H1 (cell line): ENCODE results near the gene STEEP1. TPM values are rescaled to one million over a fixed set of nuclear protein-coding genes. Genes with fewer than 3 reads are reported as not detected.

ENCODE experiments used
- ZNF274 ChIP-seq: IDR thresholded peaks from 2 replicates; pipeline ENCODE4 v1.7.0; 2012; ENCODE audit warnings: low read length, borderline replicate concordance; ENCODE audit errors: extremely low read depth
- polyA plus RNA-seq, 7 experiments: library from polyadenylated mRNA; depleted of rRNA in 3 of 7; stranded (reverse) in 5 of 7; unstranded in 2 of 7; fragments of >200 nt in 5 of 7; fragments of 200-250 nt in 2 of 7; gene quantifications; 1 replicate in 5 of 7; 2 replicates in 1 of 7; 4 replicates in 1 of 7; pipeline versions ENCODE4 v1.2.1 to v1.2.3, GENCODE V29; 2011 to 2013; ENCODE audit warnings: missing spikeins in 2 of 7, mixed read lengths in 2 of 7
- total RNA-seq: library from RNA; stranded (reverse); fragmentation: NEBNext Ultra II Directional; extraction: Animal tissue kit (Norgen Biotek cat#: 25700); gene quantifications from 2 replicates; pipeline ENCODE4 v1.2.1, GENCODE V29; 2021
- TF ChIP-seq, protein P1 (sequence below): IDR thresholded peaks from 2 replicates; pipeline ENCODE4 v1.6.1; 2011; ENCODE audit warnings: low read length, improper control_type of control experiment
- TF ChIP-seq, protein P2 (sequence below): IDR thresholded peaks from 2 replicates; pipeline ENCODE4 v1.6.1; 2012; ENCODE audit warnings: inconsistent platforms

The STEEP1 gene
- total and polyA plus RNA-seq, 2 of the 8 experiments (the other 6 are each of a cell fraction or from before 2014, with no cell fraction given), result 9.2 to 29.7 TPM

DNA sequence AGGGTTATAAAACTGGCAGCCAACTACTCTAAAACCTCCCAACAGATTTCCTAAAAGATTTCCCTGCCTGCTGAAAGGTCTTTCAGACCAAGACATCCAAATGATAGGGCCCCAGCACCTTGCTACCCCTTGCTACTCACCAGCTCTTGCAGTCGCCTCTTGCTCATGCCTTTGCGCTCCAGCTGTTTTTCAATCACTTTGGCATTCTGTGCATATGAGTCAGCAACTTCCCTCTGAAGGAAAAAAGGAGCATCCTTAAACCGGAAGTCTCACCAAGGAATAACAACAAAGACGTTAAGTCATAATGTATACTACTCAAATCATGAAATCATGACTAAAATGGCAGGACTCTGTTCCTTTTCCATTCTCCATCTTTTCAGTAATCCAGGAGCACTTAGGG lies 24.0 kb downstream of the STEEP1 start (continued):
- no peak for TF ChIP-seq ZNF274
- TF ChIP-seq, protein P1, sequence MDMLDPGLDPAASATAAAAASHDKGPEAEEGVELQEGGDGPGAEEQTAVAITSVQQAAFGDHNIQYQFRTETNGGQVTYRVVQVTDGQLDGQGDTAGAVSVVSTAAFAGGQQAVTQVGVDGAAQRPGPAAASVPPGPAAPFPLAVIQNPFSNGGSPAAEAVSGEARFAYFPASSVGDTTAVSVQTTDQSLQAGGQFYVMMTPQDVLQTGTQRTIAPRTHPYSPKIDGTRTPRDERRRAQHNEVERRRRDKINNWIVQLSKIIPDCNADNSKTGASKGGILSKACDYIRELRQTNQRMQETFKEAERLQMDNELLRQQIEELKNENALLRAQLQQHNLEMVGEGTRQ, result no peak
- TF ChIP-seq, protein P2, sequence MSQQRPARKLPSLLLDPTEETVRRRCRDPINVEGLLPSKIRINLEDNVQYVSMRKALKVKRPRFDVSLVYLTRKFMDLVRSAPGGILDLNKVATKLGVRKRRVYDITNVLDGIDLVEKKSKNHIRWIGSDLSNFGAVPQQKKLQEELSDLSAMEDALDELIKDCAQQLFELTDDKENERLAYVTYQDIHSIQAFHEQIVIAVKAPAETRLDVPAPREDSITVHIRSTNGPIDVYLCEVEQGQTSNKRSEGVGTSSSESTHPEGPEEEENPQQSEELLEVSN, result no peak
